ENCODE data around the gene ZFYVE27. TPM values are rescaled to one million over a fixed set of nuclear protein-coding genes. Genes with fewer than 3 reads are reported as not detected.

ZFYVE27 gene
- total RNA-seq, 1 experiment from 2014 or later = 28.7 TPM

DNA sequence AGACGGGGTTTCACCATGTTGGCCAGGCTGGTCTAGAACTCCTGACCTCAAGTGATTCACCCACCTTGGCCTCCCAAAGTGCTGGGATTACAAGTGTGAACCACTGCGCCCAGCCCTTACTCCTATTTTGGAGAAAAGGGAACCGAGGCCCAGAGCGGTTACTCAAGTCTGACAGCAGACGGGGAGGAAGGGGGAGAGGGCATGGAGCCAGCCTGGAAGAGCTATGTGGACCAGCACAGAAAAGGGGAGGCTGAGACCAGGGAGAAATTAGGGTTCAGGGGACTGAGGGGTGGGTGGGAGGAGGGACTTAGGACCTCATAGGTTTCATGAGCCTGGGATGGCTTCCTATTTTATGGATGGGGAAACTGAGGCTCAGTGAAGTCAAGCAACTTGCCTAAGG is 33.3 kb downstream of the ZFYVE27 start:
- CTCF ChIA-PET = no interaction called here
- H3K27me3 Mint-ChIP-seq (ENCODE audit: insufficient read depth, unreplicated experiment) = peaks cover 39% of the 10 kb centered on the region
- peaks cover 7% of the 10 kb centered on the region for H3K36me3 Mint-ChIP-seq (ENCODE audit: insufficient read depth, unreplicated experiment)
- no peaks in the 10 kb centered on the region for H3K9me3 Mint-ChIP-seq (ENCODE audit: unreplicated experiment)
- H3K27ac Mint-ChIP-seq (ENCODE audit: low read depth, unreplicated experiment) = no peak overlapping the region
- POLR2A ChIA-PET = no interaction called here
- BruUV-seq (replicated peaks) = no TSS peak
- no peaks in the 10 kb centered on the region for H3K4me1 Mint-ChIP-seq (ENCODE audit: insufficient read depth, unreplicated experiment)
- DNase-seq (ENCODE audit: unreplicated experiment) = no peak
- no peak overlapping the region for H3K4me3 Mint-ChIP-seq (ENCODE audit: unreplicated experiment)
- TF ChIP-seq, protein P1, sequence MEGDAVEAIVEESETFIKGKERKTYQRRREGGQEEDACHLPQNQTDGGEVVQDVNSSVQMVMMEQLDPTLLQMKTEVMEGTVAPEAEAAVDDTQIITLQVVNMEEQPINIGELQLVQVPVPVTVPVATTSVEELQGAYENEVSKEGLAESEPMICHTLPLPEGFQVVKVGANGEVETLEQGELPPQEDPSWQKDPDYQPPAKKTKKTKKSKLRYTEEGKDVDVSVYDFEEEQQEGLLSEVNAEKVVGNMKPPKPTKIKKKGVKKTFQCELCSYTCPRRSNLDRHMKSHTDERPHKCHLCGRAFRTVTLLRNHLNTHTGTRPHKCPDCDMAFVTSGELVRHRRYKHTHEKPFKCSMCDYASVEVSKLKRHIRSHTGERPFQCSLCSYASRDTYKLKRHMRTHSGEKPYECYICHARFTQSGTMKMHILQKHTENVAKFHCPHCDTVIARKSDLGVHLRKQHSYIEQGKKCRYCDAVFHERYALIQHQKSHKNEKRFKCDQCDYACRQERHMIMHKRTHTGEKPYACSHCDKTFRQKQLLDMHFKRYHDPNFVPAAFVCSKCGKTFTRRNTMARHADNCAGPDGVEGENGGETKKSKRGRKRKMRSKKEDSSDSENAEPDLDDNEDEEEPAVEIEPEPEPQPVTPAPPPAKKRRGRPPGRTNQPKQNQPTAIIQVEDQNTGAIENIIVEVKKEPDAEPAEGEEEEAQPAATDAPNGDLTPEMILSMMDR (IDR thresholded peaks at IDR 0.05; ENCODE audit: unreplicated experiment) = no peak
- intact Hi-C loops (cut with micrococcal nuclease) = no loop called here

DNA sequence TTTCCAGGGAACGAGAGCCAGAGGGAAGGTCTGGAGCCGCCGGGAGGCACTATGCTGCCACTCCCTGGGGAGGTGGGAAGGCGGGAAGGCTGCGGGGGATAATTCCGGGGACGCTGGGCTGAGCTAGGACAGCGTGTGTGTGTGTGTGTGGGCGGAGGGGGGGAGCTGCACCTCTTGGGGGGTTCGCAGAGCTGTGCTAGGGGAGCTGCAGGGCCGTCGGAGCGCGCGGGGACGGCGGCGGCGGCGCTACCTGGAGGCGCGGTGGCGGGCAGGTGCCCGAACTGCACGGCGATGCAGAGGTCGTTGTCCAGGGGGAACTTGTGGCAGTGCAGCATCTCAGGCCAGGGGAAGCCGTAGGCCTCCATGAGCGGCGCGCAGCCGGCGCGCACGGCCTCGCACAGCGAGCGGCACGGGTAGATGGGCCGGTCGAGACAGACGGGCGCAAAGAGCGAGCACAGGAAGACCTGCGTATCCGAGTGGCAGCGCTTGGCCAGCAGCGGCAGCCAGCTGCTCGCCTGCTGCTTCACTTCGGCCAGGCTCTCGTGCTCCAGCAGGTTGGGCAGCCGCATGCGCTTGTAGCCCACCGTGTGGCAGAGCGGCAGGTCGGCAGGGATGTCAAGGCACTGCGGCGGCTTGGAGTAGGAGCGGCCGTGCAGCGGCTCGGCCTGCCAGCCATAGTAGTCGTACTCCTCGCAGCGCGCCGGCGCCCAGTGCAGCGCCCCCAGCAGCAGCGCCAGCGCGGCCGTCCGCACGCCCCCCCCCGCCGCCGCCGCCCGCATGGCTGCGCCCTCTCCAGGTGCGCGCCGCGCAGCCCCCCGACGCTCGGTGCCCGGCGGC is 34.3 kb downstream of the ZFYVE27 start:
- ChIA-PET CTCF (no interaction called here), POLR2A (interaction anchor here (0.7 kb wide), 1 partner anchor 118 kb away, joined by 3 read pairs; no protein-coding TSS in a partner anchor)
- Mint-ChIP-seq H3K4me1 (ENCODE audit: insufficient read depth, unreplicated experiment) (no peaks in the 10 kb centered on the region), H3K4me3 (ENCODE audit: unreplicated experiment) (no peak overlapping the region), H3K27ac (ENCODE audit: low read depth, unreplicated experiment) (no peak overlapping the region), H3K36me3 (ENCODE audit: insufficient read depth, unreplicated experiment) (peaks cover 7% of the 10 kb centered on the region), H3K9me3 (ENCODE audit: unreplicated experiment) (no peaks in the 10 kb centered on the region), H3K27me3 (ENCODE audit: insufficient read depth, unreplicated experiment) (peaks cover 39% of the 10 kb centered on the region)
- no TSS peak for BruUV-seq (replicated peaks)
- intact Hi-C loops (cut with micrococcal nuclease) = no loop called here
- TF ChIP-seq, protein P1 (IDR thresholded peaks at IDR 0.05; ENCODE audit: unreplicated experiment) = no peak
- DNase-seq (ENCODE audit: unreplicated experiment) = no peak

DNA sequence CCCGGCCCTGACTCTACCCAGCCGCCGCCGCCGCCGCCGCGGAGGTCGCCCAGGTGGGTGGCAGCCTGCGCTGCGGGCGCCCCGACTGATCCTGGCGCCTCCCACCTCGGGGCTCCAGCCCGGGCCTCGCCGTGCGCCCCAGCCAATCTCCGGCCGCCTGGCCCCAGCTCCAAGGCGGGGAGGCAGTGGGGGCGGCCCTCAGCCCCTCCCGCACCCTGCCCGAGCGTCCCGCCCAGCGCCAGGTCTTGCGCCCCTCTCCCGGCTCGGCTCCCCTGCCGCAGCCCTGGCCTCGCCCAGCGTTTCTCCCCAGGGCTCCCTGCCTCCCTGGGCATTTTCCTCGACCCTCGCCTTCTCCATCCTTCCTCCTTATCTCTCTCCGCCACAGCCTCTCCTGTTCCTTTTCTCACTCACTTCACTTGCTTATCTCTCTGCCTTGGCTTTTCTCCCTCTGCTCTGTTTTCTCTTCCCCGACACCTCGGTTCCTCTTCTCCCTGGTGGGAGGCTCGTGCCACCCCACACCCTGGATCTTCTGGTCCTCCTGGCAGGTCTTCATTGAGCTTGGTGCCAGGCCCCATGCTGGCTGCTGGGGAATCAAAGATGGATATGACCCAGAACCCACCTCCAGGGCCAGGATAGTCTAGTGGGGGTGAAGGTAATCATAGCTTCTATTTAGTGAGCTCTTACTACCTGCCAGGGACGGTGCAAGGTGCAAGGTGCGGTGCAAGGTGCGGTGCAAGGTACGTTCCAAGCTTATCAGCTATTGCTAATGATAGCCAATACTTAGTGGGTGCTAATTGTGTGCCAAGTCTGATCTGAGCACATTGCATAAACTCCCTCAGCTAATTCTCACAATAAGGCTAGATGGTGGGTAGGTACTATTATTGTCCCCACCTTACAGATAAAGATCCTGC is 35.2 kb downstream of the ZFYVE27 start, which contains the start of gene SFRP5:
SFRP5 (minus strand) TSS at position 87 of the 911 bp plus-strand sequence. CDS start 166 bp downstream, outside the sequence.
- DNase-seq (ENCODE audit: unreplicated experiment) = no peak
- CTCF ChIA-PET = interaction anchor here (0.5 to 1.2 kb wide), 5 partner anchors 12 to 20 kb away, joined by 3 to 6 read pairs (median 3); no protein-coding TSS in a partner anchor
- H3K9me3 Mint-ChIP-seq (ENCODE audit: unreplicated experiment) = no peaks in the 10 kb centered on the region
- peaks cover 39% of the 10 kb centered on the region for H3K27me3 Mint-ChIP-seq (ENCODE audit: insufficient read depth, unreplicated experiment)
- TF ChIP-seq, protein P1 (IDR thresholded peaks at IDR 0.05; ENCODE audit: unreplicated experiment) = no peak
- no peaks in the 10 kb centered on the region for H3K4me1 Mint-ChIP-seq (ENCODE audit: insufficient read depth, unreplicated experiment)
- POLR2A ChIA-PET = interaction anchor here (0.6 to 0.7 kb wide), 2 partner anchors 117 to 454 kb away, joined by 3 read pairs; no protein-coding TSS in a partner anchor
- H3K27ac Mint-ChIP-seq (ENCODE audit: low read depth, unreplicated experiment) = no peak within 1 kb of the TSS
- H3K4me3 Mint-ChIP-seq (ENCODE audit: unreplicated experiment) = no peak within 1 kb of the TSS
- intact Hi-C loops (cut with micrococcal nuclease) = no loop called here
- BruUV-seq (replicated peaks) = no TSS peak
- H3K36me3 Mint-ChIP-seq (ENCODE audit: insufficient read depth, unreplicated experiment) = peaks cover 7% of the 10 kb centered on the region

DNA sequence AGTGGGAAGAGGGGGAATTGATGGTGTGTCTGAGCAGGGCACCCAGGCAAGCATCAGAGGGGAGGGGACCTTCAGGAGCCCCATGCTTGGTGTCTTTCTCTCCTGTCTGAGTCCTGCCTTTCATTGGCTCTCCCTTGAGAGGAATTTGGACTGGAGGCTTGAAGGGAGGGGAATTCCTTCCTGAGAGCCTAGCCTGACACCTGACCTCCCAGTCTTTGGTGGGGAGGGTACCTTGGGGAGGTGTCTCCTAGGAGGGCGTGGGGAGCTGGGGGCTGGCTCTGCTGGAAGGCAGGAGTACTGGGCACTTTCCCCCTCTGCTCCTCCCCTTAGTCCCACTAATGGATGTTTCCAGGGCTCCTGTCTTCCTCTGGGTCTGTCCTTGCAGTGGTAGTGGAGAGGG is 36.2 kb downstream of the ZFYVE27 start:
- no peak for DNase-seq (ENCODE audit: unreplicated experiment)
- no peaks in the 10 kb centered on the region for H3K9me3 Mint-ChIP-seq (ENCODE audit: unreplicated experiment)
- H3K4me1 Mint-ChIP-seq (ENCODE audit: insufficient read depth, unreplicated experiment) = no peaks in the 10 kb centered on the region
- ChIA-PET POLR2A (interaction anchor here (0.6 to 1.2 kb wide), 2 partner anchors 9 to 453 kb away, joined by 3 read pairs; no protein-coding TSS in a partner anchor), CTCF (interaction anchor here (0.5 to 1.2 kb wide), 7 partner anchors 11 to 95 kb away, joined by 3 to 6 read pairs (median 4); no protein-coding TSS in a partner anchor)
- BruUV-seq (replicated peaks) = no TSS peak
- H3K27me3 Mint-ChIP-seq (ENCODE audit: insufficient read depth, unreplicated experiment) = peaks cover 39% of the 10 kb centered on the region
- no peak overlapping the region for H3K4me3 Mint-ChIP-seq (ENCODE audit: unreplicated experiment)
- intact Hi-C loops (cut with micrococcal nuclease) = no loop called here
- peaks cover 1% of the 10 kb centered on the region for H3K36me3 Mint-ChIP-seq (ENCODE audit: insufficient read depth, unreplicated experiment)
- no peak overlapping the region for H3K27ac Mint-ChIP-seq (ENCODE audit: low read depth, unreplicated experiment)
- TF ChIP-seq, protein P1 (IDR thresholded peaks at IDR 0.05; ENCODE audit: unreplicated experiment) = no peak

All from MCF 10A (cell line).